ENCODE measurements around the gene CDV3.

CDV3 gene

GRCh38 chr3:133568294-133569014 lies 5.0 kb upstream of the CDV3 start:
- no peak for DNase-seq (ENCODE audit: low read depth, low spot score)

GRCh38 chr3:133570139-133570936 lies 3.1 kb upstream of the CDV3 start:
- no peak for DNase-seq (ENCODE audit: low read depth, low spot score)

GRCh38 chr3:133570937-133571320 lies 2.6 kb upstream of the CDV3 start:
- no peak for DNase-seq (ENCODE audit: low read depth, low spot score)

GRCh38 chr3:133572158-133573053 lies 1.1 kb upstream of the CDV3 start:
- no peak for DNase-seq (ENCODE audit: low read depth, low spot score)

- DNase-seq (ENCODE audit: low read depth, low spot score), result peak; percentile 100
These were observed 345 bp upstream of the CDV3 start for GRCh38 chr3:133573054-133573628.

GRCh38 chr3:133574260-133574881 lies 885 bp downstream of the CDV3 start:
- DNase-seq (ENCODE audit: low read depth, low spot score), result peak; percentile 32

GRCh38 chr3:133575086-133575485 lies 1.6 kb downstream of the CDV3 start:
- no peak for DNase-seq (ENCODE audit: low read depth, low spot score)

- no peak for DNase-seq (ENCODE audit: low read depth, low spot score)
These were observed 2.7 kb downstream of the CDV3 start for GRCh38 chr3:133576169-133576568.

GRCh38 chr3:133578548-133579191 lies 5.2 kb downstream of the CDV3 start:
- no peak for DNase-seq (ENCODE audit: low read depth, low spot score)

- no peak for DNase-seq (ENCODE audit: low read depth, low spot score)
These were observed 9.9 kb downstream of the CDV3 start for GRCh38 chr3:133583396-133583795.

GRCh38 chr3:133588035-133588434 lies 14.5 kb downstream of the CDV3 start:
- no peak for DNase-seq (ENCODE audit: low read depth, low spot score)

GRCh38 chr3:133588784-133589465 lies 15.4 kb downstream of the CDV3 start:
- DNase-seq (ENCODE audit: low read depth, low spot score), result no peak

- no peak for DNase-seq (ENCODE audit: low read depth, low spot score)
These were observed 16.0 kb downstream of the CDV3 start for GRCh38 chr3:133589503-133589902.

GRCh38 chr3:133591271-133591742 lies 17.8 kb downstream of the CDV3 start:
- DNase-seq (ENCODE audit: low read depth, low spot score), result no peak

- DNase-seq (ENCODE audit: low read depth, low spot score), result no peak
These were observed 19.4 kb downstream of the CDV3 start for GRCh38 chr3:133592843-133593242.

GRCh38 chr3:133593243-133593642 lies 19.8 kb downstream of the CDV3 start:
- DNase-seq (ENCODE audit: low read depth, low spot score), result no peak

- peak; percentile 11 for DNase-seq (ENCODE audit: low read depth, low spot score)
These were observed 21.9 kb downstream of the CDV3 start for GRCh38 chr3:133595341-133595740.

- no peak for DNase-seq (ENCODE audit: low read depth, low spot score)
These were observed 24.9 kb downstream of the CDV3 start for GRCh38 chr3:133598405-133598804.

GRCh38 chr3:133599280-133599679 lies 25.8 kb downstream of the CDV3 start:
- DNase-seq (ENCODE audit: low read depth, low spot score), result no peak

GRCh38 chr3:133600572-133601081 lies 27.1 kb downstream of the CDV3 start:
- DNase-seq (ENCODE audit: low read depth, low spot score), result no peak

Data from activated naive CD8-positive, alpha-beta T cell treated with anti-CD3 and anti-CD28 coated beads, Interleukin-2, amount 50 U/mL, for 16 hours (primary cell).